Osteoblast (primary cell): Measurements from ENCODE around the gene BDKRB2. TPM values are rescaled to one million over a fixed set of nuclear protein-coding genes. Genes with fewer than 3 reads are reported as not detected.

Experiments used
- DNase-seq: peaks from one replicate; pipeline ENCODE4 v3.0.0; 2011; ENCODE audit warnings: low spot score, mixed read lengths; ENCODE audit not compliant: insufficient read length; ENCODE audit errors: missing footprints
- H2AFZ ChIP-seq: 2 replicates; pipeline ENCODE4 v1.6.0; 2011; ENCODE audit warnings: mild to moderate bottlenecking, low read length
- H3K27ac ChIP-seq: 2 replicates; pipeline ENCODE4 v1.5.1; 2011; ENCODE audit warnings: mild to moderate bottlenecking, low read depth, low read length, moderate library complexity
- H3K27me3 ChIP-seq: 2 replicates; pipeline ENCODE4 v1.6.0; 2012; ENCODE audit warnings: mild to moderate bottlenecking, control low read depth, inconsistent platforms, low read length, moderate library complexity; ENCODE audit not compliant: insufficient read depth
- H3K36me3 ChIP-seq: 2 replicates; pipeline ENCODE4 v1.5.1; 2011; ENCODE audit warnings: mild to moderate bottlenecking, low read length, control low read depth, moderate library complexity; ENCODE audit not compliant: insufficient read depth
- H3K4me1 ChIP-seq: 2 replicates; pipeline ENCODE4 v1.5.1; 2011; ENCODE audit warnings: mild to moderate bottlenecking, low read length, control low read depth, moderate library complexity; ENCODE audit not compliant: insufficient read depth
- H3K4me2 ChIP-seq: 2 replicates; pipeline ENCODE4 v1.6.0; 2011; ENCODE audit warnings: mild to moderate bottlenecking, low read length; ENCODE audit not compliant: insufficient read depth
- H3K4me3 ChIP-seq: fragments of 200-600 bp; sonication (generic); 3 replicates; pipeline ENCODE4 v1.5.1; 2012; ENCODE audit warnings: mild to moderate bottlenecking, low read length, inconsistent platforms; ENCODE audit not compliant: insufficient read depth
- H3K79me2 ChIP-seq: 2 replicates; pipeline ENCODE4 v1.6.0; 2012; ENCODE audit warnings: mild to moderate bottlenecking, low read length, control low read depth, inconsistent platforms; ENCODE audit not compliant: insufficient read depth
- H3K9me3 ChIP-seq: 2 replicates; pipeline ENCODE4 v1.5.1; 2011; ENCODE audit warnings: low read depth, low read length, control low read depth
- H4K20me1 ChIP-seq: 2 replicates; pipeline ENCODE4 v1.6.0; 2012; ENCODE audit warnings: mild to moderate bottlenecking, low read length, control low read depth; ENCODE audit not compliant: insufficient read depth
- CTCF ChIP-seq: IDR thresholded peaks from 2 replicates; pipeline ENCODE4 v1.5.1; 2011; ENCODE audit warnings: mild to moderate bottlenecking, low read depth, low read length, moderate library complexity; ENCODE audit errors: extremely low read depth
- total RNA-seq: library from RNA; depleted of rRNA; stranded (reverse); fragments of >200 nt; gene quantifications from 2 replicates; pipeline ENCODE4 v1.2.3, GENCODE V29; 2012

Gene BDKRB2
- total RNA-seq, 1 donor, result 7.6 TPM

- H3K4me1 ChIP-seq, result peaks cover 38% of the 10 kb centered on the region
- peak; percentile 59 for TF ChIP-seq CTCF
- H2AFZ ChIP-seq, result no peak overlapping the region
- peaks cover 19% of the 10 kb centered on the region for H3K79me2 ChIP-seq
- H3K4me3 ChIP-seq, result no peak overlapping the region
- no peak overlapping the region for H3K4me2 ChIP-seq
- no peak for DNase-seq
- no peaks in the 10 kb centered on the region for H3K27me3 ChIP-seq
- H3K9me3 ChIP-seq, result no peaks in the 10 kb centered on the region
- H4K20me1 ChIP-seq, result no peaks in the 10 kb centered on the region
- no peak overlapping the region for H3K27ac ChIP-seq
- H3K36me3 ChIP-seq, result peaks cover 36% of the 10 kb centered on the region
Observed at GRCh38 chr14:96264853-96265252, 60.2 kb downstream of the BDKRB2 start.

- H4K20me1 ChIP-seq, result no peaks in the 10 kb centered on the region
- no peaks in the 10 kb centered on the region for H3K27me3 ChIP-seq
- peaks cover 36% of the 10 kb centered on the region for H3K36me3 ChIP-seq
- H3K4me1 ChIP-seq, result peaks cover 34% of the 10 kb centered on the region
- no peak overlapping the region for H3K4me2 ChIP-seq
- no peak overlapping the region for H2AFZ ChIP-seq
- no peak overlapping the region for H3K4me3 ChIP-seq
- no peak for TF ChIP-seq CTCF
- no peak for DNase-seq
- peaks cover 19% of the 10 kb centered on the region for H3K79me2 ChIP-seq
- no peak overlapping the region for H3K27ac ChIP-seq
- no peaks in the 10 kb centered on the region for H3K9me3 ChIP-seq
Observed at GRCh38 chr14:96265383-96266095, 60.9 kb downstream of the BDKRB2 start.

GRCh38 chr14:96267336-96267735 is 62.7 kb downstream of the BDKRB2 start:
- H3K79me2 ChIP-seq, result peaks cover 2% of the 10 kb centered on the region
- no peak for TF ChIP-seq CTCF
- no peak overlapping the region for H3K4me2 ChIP-seq
- peaks cover 4% of the 10 kb centered on the region for H3K9me3 ChIP-seq
- peak overlapping the region; percentile 86 for H3K27ac ChIP-seq
- H3K27me3 ChIP-seq, result no peaks in the 10 kb centered on the region
- no peak overlapping the region for H3K4me3 ChIP-seq
- no peak for DNase-seq
- no peaks in the 10 kb centered on the region for H4K20me1 ChIP-seq
- H2AFZ ChIP-seq, result no peak overlapping the region
- peaks cover 26% of the 10 kb centered on the region for H3K36me3 ChIP-seq
- peaks cover 30% of the 10 kb centered on the region for H3K4me1 ChIP-seq

GRCh38 chr14:96267916-96268315 is 63.3 kb downstream of the BDKRB2 start:
- peaks cover 2% of the 10 kb centered on the region for H3K79me2 ChIP-seq
- no peak overlapping the region for H3K4me2 ChIP-seq
- H2AFZ ChIP-seq, result no peak overlapping the region
- H3K27ac ChIP-seq, result peak overlapping the region; percentile 86
- H3K36me3 ChIP-seq, result peaks cover 24% of the 10 kb centered on the region
- TF ChIP-seq CTCF, result no peak
- no peaks in the 10 kb centered on the region for H3K27me3 ChIP-seq
- H4K20me1 ChIP-seq, result no peaks in the 10 kb centered on the region
- H3K4me3 ChIP-seq, result no peak overlapping the region
- H3K9me3 ChIP-seq, result peaks cover 5% of the 10 kb centered on the region
- H3K4me1 ChIP-seq, result peaks cover 31% of the 10 kb centered on the region
- no peak for DNase-seq
